A549 (cell line): ENCODE measurements around the gene CHKA. TPM values are rescaled to one million over a fixed set of nuclear protein-coding genes. Genes with fewer than 3 reads are reported as not detected.

ENCODE experiments used
- ATAC-seq, 2 experiments: fragments of 200-7000 bp in 1 of 2; fragments of >200 bp in 1 of 2; cut with Nextera tagmentation in 1 of 2; cut with Tn5 transposase in 1 of 2; 3 replicates each; pipeline versions ENCODE4 v1.8.0 to v1.9.1; 2018 to 2020; ENCODE audit warnings: mild to moderate bottlenecking in 1 of 2, moderate library complexity in 1 of 2
- CTCF ChIA-PET: fragments of 300-600 bp; sonication (Branson Sonifier 250); formaldehyde crosslinking; extraction: SDS; loops from one replicate; lab custom pipeline; 2021; ENCODE audit warnings: antibody characterized with exemption, inconsistent platforms; lab: Yijun Ruan, JAX
- POLR2A ChIA-PET: fragments of 350-600 bp; formaldehyde crosslinking; extraction: SDS; loops from one replicate; lab custom pipeline; 2021; ENCODE audit warnings: antibody characterized with exemption, inconsistent platforms; lab: Yijun Ruan, JAX
- DNase-seq, 2 experiments: peaks; one replicate each; pipeline versions ENCODE4 v3.0.0 to v3.0.0-alpha.2; 2011 to 2016; ENCODE audit warnings: low read depth in 1 of 2, low spot score in 1 of 2
- FAIRE-seq: peaks from 2 replicates; lab custom pipeline; 2011; peaks lifted over from hg19 to GRCh38; lab: Jason Lieb, UNC
- H3K27ac ChIP-seq, 2 experiments: fragments of >200 bp; sonication (Bioruptor Twin); formaldehyde crosslinking; 3 replicates each; pipeline ENCODE4 v1.5.1; 2016 to 2017
- H3K4me1 ChIP-seq: fragments of >200 bp; sonication (Bioruptor Twin); formaldehyde crosslinking; 3 replicates; pipeline ENCODE4 v1.6.1; 2016
- H3K4me2 ChIP-seq: fragments of >200 bp; sonication (Bioruptor Twin); formaldehyde crosslinking; 3 replicates; pipeline ENCODE4 v1.6.1; 2016
- H3K4me3 ChIP-seq: fragments of >200 bp; sonication (Bioruptor Twin); formaldehyde crosslinking; 3 replicates; pipeline ENCODE4 v1.5.1; 2016
- H3K9me3 ChIP-seq: fragments of >200 bp; sonication (Bioruptor Twin); formaldehyde crosslinking; 3 replicates; pipeline ENCODE4 v1.6.1; 2016
- CBX2 ChIP-seq: fragments of 200-600 bp; sonication (generic); IDR thresholded peaks from 2 replicates; pipeline ENCODE4 v1.6.1; 2016; ENCODE audit warnings: low read depth, mild to moderate bottlenecking, borderline replicate concordance
- CHD2 ChIP-seq: fragments of 150-350 bp; IDR thresholded peaks from 2 replicates; pipeline ENCODE4 v1.6.1; 2014; ENCODE audit warnings: low read length; ENCODE audit not compliant: partially characterized antibody
- CTCF ChIP-seq: fragments of >200 bp; sonication (Bioruptor Twin); formaldehyde crosslinking; IDR thresholded peaks from 3 replicates; pipeline ENCODE4 v1.5.1; 2016
- ELK1 ChIP-seq: fragments of 150-350 bp; IDR thresholded peaks from 2 replicates; pipeline ENCODE4 v1.6.1; 2014; ENCODE audit warnings: low read depth, mild to moderate bottlenecking, low read length
- EP300 ChIP-seq, 2 experiments: fragments of >200 bp; sonication (Bioruptor Twin); formaldehyde crosslinking; IDR thresholded peaks; 2 replicates in 1 of 2; 3 replicates in 1 of 2; pipeline ENCODE4 v1.6.1; 2016 to 2017
- ESRRA ChIP-seq: fragments of 150-350 bp; IDR thresholded peaks from 2 replicates; pipeline ENCODE4 v1.6.1; 2014; ENCODE audit warnings: mild to moderate bottlenecking, low read length, borderline replicate concordance
- FOSL2 ChIP-seq, 2 experiments: fragments of 450-650 bp in 1 of 2; fragments of >200 bp in 1 of 2; sonication (Bioruptor Twin) in 1 of 2; formaldehyde crosslinking; IDR thresholded peaks; 2 replicates each; pipeline versions ENCODE4 v1.5.0 to v1.6.1; 2016 to 2020; ENCODE audit warnings: mild to moderate bottlenecking in 1 of 2, moderate library complexity in 1 of 2
- GATA3 ChIP-seq: IDR thresholded peaks from 2 replicates; pipeline ENCODE4 v1.6.1; 2012; ENCODE audit warnings: borderline replicate concordance
- HES2 ChIP-seq: fragments of >200 bp; sonication (Bioruptor Twin); formaldehyde crosslinking; IDR thresholded peaks from 2 replicates; pipeline ENCODE4 v1.6.1; 2016
- HMGXB4 ChIP-seq: fragments of 250-450 bp; sonication (Bioruptor Pico); IDR thresholded peaks from 2 replicates; pipeline ENCODE4 v1.5.0; 2021; ENCODE audit warnings: mild to moderate bottlenecking, moderate library complexity, borderline replicate concordance
- HOXB5 ChIP-seq: fragments of 250-450 bp; sonication (Bioruptor Pico); IDR thresholded peaks from 2 replicates; pipeline ENCODE4 v1.5.0; 2020; ENCODE audit warnings: mild to moderate bottlenecking, moderate library complexity
- JUNB ChIP-seq: fragments of >200 bp; sonication (Bioruptor Twin); formaldehyde crosslinking; IDR thresholded peaks from 2 replicates; pipeline ENCODE4 v1.6.1; 2016
- KDM5A ChIP-seq: fragments of 200-600 bp; sonication (generic); IDR thresholded peaks from 2 replicates; pipeline ENCODE4 v1.6.1; 2016; ENCODE audit warnings: antibody characterized with exemption, mild to moderate bottlenecking
- MAFK ChIP-seq: fragments of 450-650 bp; IDR thresholded peaks from 2 replicates; pipeline ENCODE4 v1.6.1; 2014; ENCODE audit not compliant: partially characterized antibody
- MAZ ChIP-seq: fragments of 150-350 bp; IDR thresholded peaks from 2 replicates; pipeline ENCODE4 v1.6.1; 2014; ENCODE audit warnings: antibody characterized with exemption, low read depth, low read length, borderline replicate concordance
- NFE2L2 ChIP-seq: fragments of 150-350 bp; conservative IDR thresholded peaks from 2 replicates; pipeline ENCODE4 v1.6.1; 2014; ENCODE audit warnings: low read length
- NR3C1 ChIP-seq: fragments of >200 bp; sonication (Bioruptor Twin); formaldehyde crosslinking; IDR thresholded peaks from 3 replicates; pipeline ENCODE4 v1.6.1; 2017
- PBX3 ChIP-seq: IDR thresholded peaks from 2 replicates; pipeline ENCODE4 v1.6.1; 2012
- PHF8 ChIP-seq: fragments of 200-600 bp; sonication (generic); IDR thresholded peaks from 2 replicates; pipeline ENCODE4 v1.6.1; 2016; ENCODE audit warnings: low read depth, mild to moderate bottlenecking, antibody characterized with exemption, moderate library complexity, borderline replicate concordance
- POLR2A ChIP-seq: IDR thresholded peaks from 2 replicates; pipeline ENCODE4 v1.6.1; 2012; ENCODE audit warnings: mild to moderate bottlenecking, low read length
- POLR2AphosphoS2 ChIP-seq: conservative IDR thresholded peaks from 2 replicates; pipeline ENCODE4 v1.6.1; 2012; ENCODE audit warnings: low read length, improper control_type of control experiment, inconsistent platforms
- RAD21 ChIP-seq, 2 experiments: fragments of >200 bp in 1 of 2; sonication (Bioruptor Twin) in 1 of 2; formaldehyde crosslinking in 1 of 2; IDR thresholded peaks in 1 of 2; conservative IDR thresholded peaks in 1 of 2; 2 replicates in 1 of 2; 3 replicates in 1 of 2; pipeline ENCODE4 v1.6.1; 2012 to 2018; ENCODE audit warnings: inconsistent platforms in 1 of 2
- SMC3 ChIP-seq: fragments of >200 bp; sonication (Bioruptor Twin); formaldehyde crosslinking; IDR thresholded peaks from 3 replicates; pipeline ENCODE4 v1.6.1; 2018; ENCODE audit warnings: inconsistent platforms
- SREBF2 ChIP-seq: fragments of 450-650 bp; IDR thresholded peaks from 2 replicates; pipeline ENCODE4 v1.6.1; 2014; ENCODE audit warnings: mild to moderate bottlenecking, moderate library complexity
- ZC3H11A ChIP-seq: fragments of 450-650 bp; IDR thresholded peaks from 2 replicates; pipeline ENCODE4 v1.6.1; 2014; ENCODE audit warnings: antibody characterized with exemption, mild to moderate bottlenecking
- WGBS: methylation state at CpG from one replicate; pipeline ENCODE4 v1.1.6; 2017; ENCODE audit errors: missing lambda C conversion rate; 5-methylcytosine and 5-hydroxymethylcytosine counted together
- polyA plus RNA-seq, 4 experiments: library from polyadenylated mRNA; depleted of rRNA in 3 of 4; stranded (reverse); fragments of >200 nt; fragmentation: RNase III in 1 of 4; extraction: RNeasy Plus Mini Kit Qiagen cat#74134 plus additional on column Dnase treatment in 1 of 4; gene quantifications; 2 replicates in 3 of 4; 3 replicates in 1 of 4; pipeline ENCODE4 v1.2.3, GENCODE V29; 2011 to 2017

Gene CHKA
- polyA plus RNA-seq, 2 of the 4 experiments (the other 2 are of a cell fraction), result 14.2 to 21.7 TPM

GRCh38 chr11:68142028-68142412 is 20.8 kb upstream of the CHKA start:
- H3K4me2 ChIP-seq, result no peak overlapping the region
- WGBS, result 94% methylated on average over 13 of the region's 13 CpGs

GRCh38 chr11:68141246-68142027 is 20.2 kb upstream of the CHKA start:
- DNase-seq (no peak), ATAC-seq (no peak), FAIRE-seq (no peak)
- no peak overlapping the region for H3K4me2 ChIP-seq
- H3K4me1 ChIP-seq, result peaks cover 35% of the 10 kb centered on the region
- POLR2A ChIA-PET, result interaction anchor here (0.6 kb wide), 1 partner anchor 136 kb away, joined by 5 read pairs; no protein-coding TSS in a partner anchor
- no peak overlapping the region for H3K4me3 ChIP-seq
- 67% methylated on average over 7 of the region's 8 CpGs for WGBS
- CTCF ChIA-PET, result interaction anchor here (1.7 kb wide), 1 partner anchor 8 kb away, joined by 4 read pairs; no protein-coding TSS in a partner anchor
- no peaks in the 10 kb centered on the region for H3K9me3 ChIP-seq
- H3K27ac ChIP-seq, result peak overlapping the region in 1 of 2 experiments; percentile 11; a peak in 2 of 6 replicates
- TF ChIP-seq PHF8, result no peak
- no peak for TF ChIP-seq EP300 (IDR thresholded peaks at IDR 0.05)
- TF ChIP-seq CTCF, result no peak
- no peak for TF ChIP-seq POLR2AphosphoS2
- TF ChIP-seq CHD2, result no peak
- TF ChIP-seq KDM5A, result no peak
- no peak for TF ChIP-seq CBX2
- no peak for TF ChIP-seq NFE2L2
- no peak for TF ChIP-seq ZC3H11A
- no peak for TF ChIP-seq PBX3

More at GRCh38 chr11:68142028-68142412, 20.8 kb upstream of the CHKA start:
- TF ChIP-seq ESRRA, result no peak
- TF ChIP-seq ELK1, result no peak
- TF ChIP-seq SMC3, result no peak
- no peak for TF ChIP-seq MAFK
- no peak for TF ChIP-seq HMGXB4 (CRISPR knock-in tag)
- no peak for TF ChIP-seq HOXB5 (CRISPR knock-in tag)
- no peak for TF ChIP-seq MAZ
- TF ChIP-seq POLR2A, result no peak
- no peak for TF ChIP-seq HES2
- no peak for TF ChIP-seq CHD2
- no peak for TF ChIP-seq CTCF
- no peak for TF ChIP-seq CBX2
- TF ChIP-seq RAD21 (conservative IDR thresholded peaks at IDR 0.05 in 1 of 2, IDR thresholded peaks at IDR 0.05 in 1 of 2), result no peak
- TF ChIP-seq JUNB, result no peak
- no peak for TF ChIP-seq FOSL2 (IDR thresholded peaks at IDR 0.05)
- no peak for TF ChIP-seq FOSL2 (CRISPR knock-in tag; IDR thresholded peaks at IDR 0.05)
- TF ChIP-seq SREBF2, result no peak
- no peak for TF ChIP-seq NR3C1
- no peak for TF ChIP-seq GATA3
- no peak for TF ChIP-seq EP300 (IDR thresholded peaks at IDR 0.05)
- H3K9me3 ChIP-seq, result no peaks in the 10 kb centered on the region
- FAIRE-seq, result no peak
- CTCF ChIA-PET, result interaction anchor here (1.1 to 1.7 kb wide), 2 partner anchors 8 to 11 kb away, joined by 3 to 4 read pairs; no protein-coding TSS in a partner anchor
- H3K27ac ChIP-seq, result peak overlapping the region; percentile 9 to 38; a peak in 1 of 6 replicates
- POLR2A ChIA-PET, result interaction anchor here (0.6 kb wide), 1 partner anchor 137 kb away, joined by 5 read pairs; no protein-coding TSS in a partner anchor
- ATAC-seq, result no peak
- H3K4me1 ChIP-seq, result peaks cover 40% of the 10 kb centered on the region
- no peak for DNase-seq
- H3K4me3 ChIP-seq, result no peak overlapping the region
